Lung (tissue), 12 donors: ENCODE measurements around the gene SLC5A4. TPM values are rescaled to one million over a fixed set of nuclear protein-coding genes. Genes with fewer than 3 reads are reported as not detected.

Experiments
- ATAC-seq: fragments of 200-7000 bp; cut with Tn5 transposase; one replicate; pipeline ENCODE4 v1.9.1; 2020; ENCODE audit warnings: moderate number of reproducible peaks; ENCODE audit not compliant: insufficient read depth, low FRiP score
- DNase-seq, 3 donors: peaks; one replicate each; pipeline ENCODE4 v3.0.0-alpha.2; 2013 to 2017
- H3K27ac ChIP-seq, 2 donors: one replicate each; pipeline ENCODE4 v1.5.1; 2013; ENCODE audit warnings: mild to moderate bottlenecking in 2 of 2, moderate library complexity in 2 of 2, control low read depth in 1 of 2, inconsistent platforms in 1 of 2, low read depth in 1 of 2, low read length in 1 of 2
- H3K27me3 ChIP-seq, 3 donors: one replicate each; pipeline ENCODE4 v1.5.1; 2013; ENCODE audit warnings: low read length in 2 of 3; ENCODE audit not compliant: control insufficient read depth in 3 of 3, insufficient read depth in 3 of 3
- H3K36me3 ChIP-seq, 4 donors: one replicate each; pipeline ENCODE4 v1.5.1; 2013; ENCODE audit warnings: low read length in 4 of 4, mild to moderate bottlenecking in 1 of 4, moderate library complexity in 1 of 4; ENCODE audit not compliant: control insufficient read depth in 4 of 4, insufficient read depth in 4 of 4
- H3K4me1 ChIP-seq, 5 donors: one replicate each; pipeline ENCODE4 v1.5.1; 2013; ENCODE audit warnings: low read length in 5 of 5, mild to moderate bottlenecking in 2 of 5, moderate library complexity in 1 of 5; ENCODE audit not compliant: control insufficient read depth in 5 of 5, insufficient read depth in 5 of 5
- H3K4me3 ChIP-seq: one replicate; pipeline ENCODE4 v1.5.1; 2013; ENCODE audit warnings: mild to moderate bottlenecking, control low read depth, moderate library complexity
- H3K9ac ChIP-seq, 2 donors: one replicate each; pipeline ENCODE4 v1.5.1; 2013; ENCODE audit warnings: low read length in 2 of 2, control low read depth in 1 of 2; ENCODE audit not compliant: insufficient read depth in 1 of 2
- H3K9me3 ChIP-seq, 4 donors: one replicate each; pipeline ENCODE4 v1.5.1; 2013; ENCODE audit warnings: low read length in 3 of 4, mild to moderate bottlenecking in 1 of 4, moderate library complexity in 1 of 4; ENCODE audit not compliant: control insufficient read depth in 4 of 4, insufficient read depth in 3 of 4
- CTCF ChIP-seq: IDR thresholded peaks from 2 replicates; pipeline ENCODE4 v1.5.1; 2012; ENCODE audit warnings: mild to moderate bottlenecking; ENCODE audit errors: control extremely low read depth, extremely low read depth
- WGBS, 2 donors: extraction: QIAGEN DNeasy Blood & Tissue Kit; methylation state at CpG; one replicate each; pipeline ENCODE4 v1.1.7; 2013; 5-methylcytosine and 5-hydroxymethylcytosine counted together
- polyA plus RNA-seq, 2 donors: library from polyadenylated mRNA; stranded (reverse); fragments of 200-250 nt; gene quantifications; one replicate each; pipeline ENCODE4 v1.2.1, GENCODE V29; 2013
- total RNA-seq, 2 donors: library from RNA; depleted of rRNA in 1 of 2; stranded (reverse); fragments of >200 nt in 1 of 2; gene quantifications; one replicate each; pipeline ENCODE4 v1.2.1, GENCODE V29; 2014 to 2021
- donor health status: control.
- donor health status: control.
- donor health status: Bipolar disorder and iron deficiency.
- donor health status: healthy.
- donor health status: DM: yes; HTN: yes; CAD: no.

The SLC5A4 gene
- total and polyA plus RNA-seq, 4 donors: 0.30 to 1.9 (median 0.95) TPM

GRCh38 chr22:32208681-32209080 is 46.5 kb downstream of the SLC5A4 start:
- H3K9me3 ChIP-seq: peaks cover 0 to 3% (median 0%) of the 10 kb centered on the region in 4 donors
- no peak overlapping the region for H3K27ac ChIP-seq
- TF ChIP-seq CTCF: no peak
- WGBS, 2 donors: 93 to 94% methylated on average over 3 of the region's 3 CpGs
- ATAC-seq: no peak
- H3K36me3 ChIP-seq: no peaks in the 10 kb centered on the region
- DNase-seq: no peak
- H3K27me3 ChIP-seq: peaks cover 0 to 6% (median 4%) of the 10 kb centered on the region in 3 donors
- H3K4me3 ChIP-seq: no peak overlapping the region
- no peak overlapping the region for H3K9ac ChIP-seq
- peaks cover 0 to 7% (median 0%) of the 10 kb centered on the region in 5 donors for H3K4me1 ChIP-seq

- H3K4me3 ChIP-seq: no peak overlapping the region
- H3K27me3 ChIP-seq: peaks cover 0 to 11% (median 10%) of the 10 kb centered on the region in 3 donors
- peaks cover 0 to 3% (median 0%) of the 10 kb centered on the region in 4 donors for H3K9me3 ChIP-seq
- DNase-seq (no peak), ATAC-seq (no peak)
- peaks cover 0 to 12% (median 0%) of the 10 kb centered on the region in 5 donors for H3K4me1 ChIP-seq
- no peaks in the 10 kb centered on the region for H3K36me3 ChIP-seq
- 74 to 90% methylated on average over 4 of the region's 4 CpGs for WGBS, 2 donors
- H3K9ac ChIP-seq: no peak overlapping the region
- no peak overlapping the region for H3K27ac ChIP-seq
- TF ChIP-seq CTCF: no peak
Measured at GRCh38 chr22:32207971-32208480, 47.1 kb downstream of the SLC5A4 start.

- Histone ChIP-seq H3K27me3 (peaks cover 0 to 18% (median 12%) of the 10 kb centered on the region in 3 donors), H3K9me3 (peaks cover 0 to 3% (median 0%) of the 10 kb centered on the region in 4 donors), H3K4me3 (no peak overlapping the region), H3K27ac (no peak overlapping the region), H3K36me3 (no peaks in the 10 kb centered on the region), H3K9ac (no peak overlapping the region), H3K4me1 (peaks cover 0 to 12% (median 0%) of the 10 kb centered on the region in 5 donors)
- ATAC-seq (no peak), DNase-seq (peak in 1 of 3 donors; percentile 14)
- WGBS, 2 donors: 63 to 74% methylated on average over 22 of the region's 22 CpGs
- peak; percentile 43 for TF ChIP-seq CTCF
Measured at GRCh38 chr22:32206774-32207758, 48.1 kb downstream of the SLC5A4 start.
